GM21381 (cell line): Measurements from ENCODE around the gene FN3KRP.

Experiments
- ATAC-seq: cut with Tn5 transposase; IDR thresholded peaks from one replicate; pipeline ENCODE4 v1.9.1; 2021; ENCODE audit warnings: mild to moderate bottlenecking, moderate library complexity; ENCODE audit not compliant: unreplicated experiment

FN3KRP gene

GRCh38 chr17:82705756-82706155 lies 10.8 kb upstream of the FN3KRP start:
- ATAC-seq: no peak

DNA sequence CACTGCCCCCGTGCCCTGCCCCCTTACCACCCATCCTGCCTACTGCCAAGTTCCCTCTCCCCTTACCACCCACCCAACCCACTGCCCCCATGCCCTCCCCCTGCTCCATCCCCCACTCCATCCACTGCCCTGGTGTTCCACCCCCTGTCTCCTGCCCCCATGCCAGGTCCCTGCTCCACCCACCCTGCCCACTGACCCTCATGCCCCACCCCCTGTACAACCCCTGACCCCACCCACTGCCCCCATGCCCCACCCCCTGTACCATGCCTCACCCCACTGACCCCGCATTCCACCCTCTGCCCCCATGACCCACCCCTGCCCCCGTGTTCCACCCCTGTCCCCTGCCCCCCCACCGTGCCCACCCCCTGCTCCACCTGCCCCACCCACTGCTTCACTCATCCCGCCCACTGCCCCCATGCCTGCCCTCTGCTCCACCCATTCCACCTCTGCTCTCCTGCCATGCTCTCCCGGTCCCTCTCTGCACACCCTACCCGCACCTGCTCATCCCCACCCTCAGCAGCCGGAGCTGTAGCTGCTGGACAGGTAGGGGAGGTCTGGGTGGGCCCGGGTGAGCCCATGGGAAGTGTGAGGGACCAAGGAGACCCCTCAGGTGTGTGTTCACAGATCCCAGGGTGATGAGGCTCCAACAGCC lies 7.4 kb upstream of the FN3KRP start:
- no peak for ATAC-seq

DNA sequence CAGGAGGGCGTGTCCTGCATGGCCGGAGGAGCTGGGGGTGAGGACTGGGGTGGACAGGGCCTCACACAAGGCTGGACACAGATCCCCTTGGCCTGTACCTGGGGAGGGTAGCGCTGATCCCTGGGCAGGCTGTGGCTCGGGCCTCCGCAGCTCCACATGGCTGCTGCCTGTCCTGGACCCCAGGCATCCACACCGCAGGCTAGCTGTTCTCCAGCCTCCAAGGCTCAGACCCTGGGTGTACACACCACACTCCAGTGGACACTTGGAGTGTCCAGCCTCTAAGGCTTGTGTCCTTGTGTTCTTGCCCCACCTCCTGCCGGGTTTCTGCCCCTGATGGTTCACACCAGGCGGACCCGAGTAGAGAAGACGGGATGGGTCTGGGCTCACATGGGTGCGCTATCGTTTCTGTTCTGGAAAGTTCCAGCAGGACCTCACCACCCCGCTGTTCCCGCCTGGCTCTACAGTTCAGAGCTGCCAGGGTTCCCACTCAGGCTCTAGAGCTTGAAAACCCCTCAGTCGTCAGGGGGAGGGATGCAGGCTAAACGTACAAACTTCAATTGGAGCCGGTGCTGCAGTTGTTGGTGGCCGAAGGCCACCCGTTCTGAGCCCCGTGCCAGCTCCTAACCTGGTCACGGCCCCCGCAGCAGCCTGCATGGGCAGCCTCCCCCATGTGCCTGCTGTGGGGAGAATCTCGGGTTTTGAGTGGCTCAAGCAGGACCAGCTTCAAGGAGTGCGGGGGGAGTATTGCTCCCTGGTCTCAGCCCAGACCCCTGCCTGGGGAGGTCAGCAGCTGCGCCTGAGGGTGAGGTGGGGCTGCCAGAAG lies 6.6 kb upstream of the FN3KRP start:
- ATAC-seq: no peak

GRCh38 chr17:82710499-82711232 lies 5.8 kb upstream of the FN3KRP start:
- ATAC-seq: no peak

DNA sequence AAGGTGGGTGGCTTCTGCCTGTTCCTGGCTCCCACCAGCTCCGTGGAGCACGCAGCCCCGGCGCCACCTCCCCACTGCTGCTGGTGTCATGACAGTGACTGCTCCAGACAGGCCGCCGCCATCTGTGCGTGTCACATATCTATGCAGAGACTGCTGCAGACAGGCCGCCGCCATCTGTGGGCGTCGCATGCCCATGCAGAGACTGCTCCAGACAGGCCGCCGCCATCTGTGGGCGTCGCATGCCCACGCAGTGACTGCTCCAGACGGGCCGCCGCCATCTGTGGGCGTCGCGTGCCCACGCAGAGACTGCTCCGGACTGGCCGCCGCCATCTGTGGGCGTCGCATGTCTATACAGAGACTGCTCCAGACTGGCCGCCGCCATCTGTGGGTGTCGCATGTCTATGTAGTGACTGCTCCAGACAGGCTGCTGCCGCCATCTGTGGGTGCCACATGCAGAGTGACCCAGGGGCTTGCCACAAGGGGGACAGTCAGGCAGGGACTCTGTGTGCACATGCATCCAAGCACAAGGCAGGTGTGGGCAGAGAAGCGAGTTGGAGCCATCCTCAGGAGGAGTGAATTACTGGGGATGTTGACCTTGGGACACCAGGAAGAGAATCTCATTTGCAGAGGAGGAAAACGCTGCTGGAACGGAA lies 3.3 kb upstream of the FN3KRP start:
- ATAC-seq: no peak

DNA sequence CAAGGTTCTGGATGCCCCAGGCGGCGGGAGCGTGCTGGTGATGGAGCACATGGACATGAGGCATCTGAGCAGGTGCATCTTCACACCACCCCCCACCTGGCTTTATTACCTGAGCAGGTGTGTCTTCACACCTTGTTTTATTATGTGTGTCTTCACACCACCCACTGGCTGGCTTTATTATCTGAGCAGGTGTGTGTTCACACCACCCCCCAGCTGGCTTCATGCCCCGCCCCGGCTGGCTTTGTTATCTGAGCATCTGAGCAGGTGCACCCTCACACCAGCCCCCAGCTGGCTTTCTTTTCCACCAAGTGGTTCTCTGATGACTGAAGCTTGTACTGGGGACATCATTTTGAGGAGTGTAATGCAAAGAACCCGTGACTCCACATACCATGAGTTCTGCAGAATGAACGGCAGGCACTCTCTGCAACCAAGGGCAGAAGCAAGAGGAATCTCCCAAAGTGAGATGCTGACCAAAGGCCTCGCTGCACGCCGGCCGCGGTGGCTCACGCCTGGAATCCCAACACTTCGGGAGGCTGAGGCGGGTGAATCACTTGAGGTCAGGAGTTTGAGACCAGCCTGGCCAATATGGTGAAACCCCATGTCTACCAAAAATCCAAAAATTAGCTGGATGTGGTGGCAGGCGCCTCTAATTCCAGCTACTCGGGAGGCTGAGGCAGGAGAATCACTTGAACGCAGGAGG lies 2.6 kb downstream of the FN3KRP start:
- no peak for ATAC-seq

DNA sequence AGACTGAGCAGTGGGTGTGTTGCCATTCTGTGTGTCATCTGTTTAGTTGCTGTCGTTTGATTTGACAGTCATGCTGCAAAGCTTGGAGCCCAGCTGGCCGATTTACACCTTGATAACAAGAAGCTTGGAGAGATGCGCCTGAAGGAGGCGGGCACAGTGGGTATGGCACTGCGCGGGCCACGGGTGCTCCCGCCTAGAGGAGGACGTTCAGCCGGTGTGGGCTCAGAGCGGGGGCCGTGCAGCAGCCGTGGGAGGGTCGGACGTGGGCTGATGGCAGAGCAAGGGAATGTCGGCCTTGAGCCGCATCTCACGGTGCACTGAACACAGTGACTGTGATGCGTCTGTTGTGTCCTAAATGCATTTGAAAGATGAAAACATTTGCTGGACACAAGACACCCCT lies 3.7 kb downstream of the FN3KRP start:
- ATAC-seq: no peak

DNA sequence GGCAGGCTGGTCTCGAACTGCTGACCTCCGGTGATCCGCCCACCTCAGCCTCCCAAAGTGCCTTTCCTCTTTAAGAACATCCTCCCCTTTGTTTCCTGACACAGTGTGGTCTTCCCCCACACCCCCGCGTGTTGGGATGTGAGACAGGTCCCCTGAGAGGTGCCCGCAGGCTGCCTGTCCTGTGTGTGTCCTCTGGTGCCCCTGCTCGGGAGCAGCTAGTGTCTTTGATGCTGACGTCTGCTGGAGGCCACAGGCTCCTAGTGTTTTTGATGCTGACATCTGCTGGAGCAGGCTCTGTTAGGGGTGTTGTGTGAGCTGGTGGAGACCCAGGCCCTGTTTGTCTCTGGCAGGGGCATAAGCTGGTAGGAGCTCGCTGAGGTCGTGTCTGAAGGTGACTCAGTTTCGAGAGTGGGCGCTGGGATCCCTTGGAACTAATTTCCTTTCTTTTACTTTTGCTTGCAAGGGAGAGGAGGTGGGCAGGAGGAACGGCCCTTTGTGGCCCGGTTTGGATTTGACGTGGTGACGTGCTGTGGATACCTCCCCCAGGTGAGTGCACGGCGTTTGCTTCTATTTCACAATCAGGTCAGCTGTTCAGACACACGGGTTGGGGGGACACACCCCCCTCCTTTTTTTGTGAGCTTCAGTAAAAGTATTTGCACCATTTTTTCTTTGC lies 6.0 kb downstream of the FN3KRP start:
- no peak for ATAC-seq

- no peak for ATAC-seq
These were observed 6.8 kb downstream of the FN3KRP start for GRCh38 chr17:82723169-82723807.

DNA sequence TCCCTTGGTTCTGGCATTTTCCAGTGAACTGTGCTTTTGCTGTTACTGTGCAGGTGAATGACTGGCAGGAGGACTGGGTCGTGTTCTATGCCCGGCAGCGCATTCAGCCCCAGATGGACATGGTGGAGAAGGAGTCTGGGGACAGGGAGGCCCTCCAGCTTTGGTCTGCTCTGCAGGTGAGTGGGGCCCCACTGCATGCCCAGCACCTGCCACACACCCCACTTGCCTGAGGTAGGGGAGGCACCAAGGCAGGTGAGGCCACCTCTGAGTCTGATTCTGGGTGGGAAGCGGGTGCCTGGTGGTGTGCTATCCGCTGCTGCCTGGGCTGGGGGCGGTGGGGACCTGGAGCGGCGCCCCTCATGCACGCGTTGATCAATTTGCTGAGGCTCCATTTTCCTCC lies 9.9 kb downstream of the FN3KRP start:
- ATAC-seq: no peak

GRCh38 chr17:82729479-82730260 lies 13.2 kb downstream of the FN3KRP start:
- ATAC-seq: no peak

DNA sequence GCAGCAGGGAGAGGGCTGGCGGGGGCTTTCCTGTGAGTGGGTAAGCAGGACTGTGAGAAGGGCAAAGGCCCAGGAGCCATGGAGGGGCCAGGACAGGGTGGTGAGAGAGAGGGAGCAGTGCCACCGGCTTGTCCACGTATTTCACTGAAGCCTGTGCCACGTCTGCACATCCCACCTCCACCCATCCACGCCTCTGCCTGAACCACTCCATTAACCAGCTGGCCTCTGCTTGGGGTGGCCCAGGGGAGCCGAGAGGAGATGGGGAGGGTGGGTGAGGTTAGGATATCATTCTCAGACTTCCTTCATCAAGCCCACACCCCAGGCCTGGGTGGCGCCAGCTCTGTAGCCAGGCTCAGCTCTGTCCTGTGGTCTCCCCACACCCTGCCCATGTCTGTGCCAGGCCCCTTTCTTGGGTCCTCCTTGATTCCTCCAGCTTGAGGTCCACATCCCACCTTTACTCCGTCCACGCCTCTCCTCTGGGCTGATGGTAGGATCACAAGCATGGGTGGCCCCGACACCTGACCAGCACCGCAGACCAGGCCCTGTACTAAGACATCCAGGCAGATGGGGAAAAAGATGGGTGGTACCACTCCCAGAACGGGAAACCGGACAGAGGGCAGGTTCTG lies 15.7 kb downstream of the FN3KRP start:
- no peak for ATAC-seq

DNA sequence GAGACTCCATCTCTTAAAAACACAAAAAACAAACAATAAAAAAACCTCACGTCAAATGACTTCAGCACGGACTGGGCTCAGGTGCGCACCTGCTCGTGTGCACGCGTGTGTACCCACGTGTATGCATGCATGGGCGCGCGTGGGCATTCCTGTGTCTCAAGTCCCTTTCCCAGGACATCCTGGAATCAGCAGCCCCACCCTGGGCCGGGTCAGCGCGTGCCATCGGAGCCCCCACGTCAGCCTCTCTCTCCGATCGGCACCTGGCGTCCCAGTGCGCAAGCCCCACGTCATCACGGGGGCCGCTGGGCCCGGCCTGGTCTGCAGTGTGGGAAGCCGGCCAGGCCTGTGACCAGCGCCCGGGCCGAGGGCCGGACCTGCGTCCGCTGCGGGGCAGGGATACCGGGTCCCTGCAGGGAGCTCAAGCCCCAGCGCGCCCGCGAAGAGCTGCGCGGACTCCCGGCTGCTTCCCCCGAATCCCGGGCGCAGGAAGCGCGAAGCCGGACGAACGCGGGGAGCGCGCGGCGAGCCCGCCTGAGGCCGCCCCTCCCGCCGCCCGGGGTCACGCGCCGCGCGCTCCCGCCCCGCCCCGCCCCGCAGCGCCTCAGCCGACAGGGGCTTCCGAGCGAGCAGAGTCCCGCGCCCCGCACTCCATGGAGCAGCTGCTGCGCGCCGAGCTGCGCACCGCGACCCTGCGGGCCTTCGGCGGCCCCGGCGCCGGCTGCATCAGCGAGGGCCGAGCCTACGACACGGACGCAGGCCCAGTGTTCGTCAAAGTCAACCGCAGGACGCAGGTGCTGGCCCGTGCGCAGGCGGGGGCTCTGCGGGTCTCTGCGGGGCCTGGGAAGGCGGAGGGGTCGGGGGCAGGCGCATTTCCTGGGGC lies 18.7 kb downstream of the FN3KRP start, which contains the start of gene FN3K:
TSS of gene FN3K (plus strand) at position 629 of the 880 bp plus-strand sequence. CDS start at position 651, 22 bp downstream.
- no peak for ATAC-seq

DNA sequence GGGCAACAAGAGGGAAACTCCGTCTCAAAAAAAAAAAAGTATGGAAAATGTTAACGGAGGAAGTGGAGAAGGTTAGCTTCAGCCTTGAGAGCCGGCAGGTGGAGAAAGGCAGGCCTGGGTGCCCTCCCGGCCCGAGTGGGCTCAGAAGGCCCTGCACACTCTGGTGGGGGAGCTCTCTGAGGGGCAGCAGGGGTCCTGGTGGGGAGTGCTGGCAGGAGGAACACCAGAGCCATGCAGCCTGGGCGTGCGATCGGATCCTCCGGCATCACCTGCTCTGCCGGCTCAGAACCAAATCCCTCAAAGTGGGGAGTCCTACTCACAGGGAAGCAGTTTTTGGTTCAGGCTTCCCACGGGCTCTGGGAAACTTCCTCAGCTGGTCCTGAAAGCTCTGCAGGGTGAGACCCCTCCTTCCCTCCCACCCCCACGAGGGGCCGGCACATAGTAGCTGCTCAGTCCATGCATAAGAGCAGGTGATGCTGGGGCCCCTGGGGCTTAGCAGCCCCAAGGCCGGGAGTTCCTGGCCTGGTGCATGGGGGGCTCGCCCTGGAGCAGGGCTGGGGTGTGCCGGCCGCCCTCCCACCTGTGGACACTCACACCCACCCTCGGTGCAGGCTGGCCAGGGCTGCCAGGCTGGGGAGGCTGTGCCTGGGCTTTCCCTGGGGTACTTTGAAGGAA lies 20.1 kb downstream of the FN3KRP start:
- no peak for ATAC-seq

GRCh38 chr17:82737967-82738877 lies 21.7 kb downstream of the FN3KRP start:
- no peak for ATAC-seq
